Purkinje cell (primary cell): ENCODE data around the gene YWHAH. TPM values are rescaled to one million over a fixed set of nuclear protein-coding genes. Genes with fewer than 3 reads are reported as not detected.

Source experiments
- polyA plus RNA-seq: library from polyadenylated mRNA; unstranded; fragments of >200 nt; fragmentation: Nextera tagmentation; gene quantifications from 2 replicates; pipeline ENCODE4 v1.2.1, GENCODE V29; 2014

The YWHAH gene
- 3,631 and 4,487 TPM in 2 replicates for polyA plus RNA-seq

GRCh38 chr22:31943978-31944699 is at the start of gene YWHAH:
Gene YWHAH (plus strand): TSS chr22:31944535. CDS start chr22:31944734, 199 bp downstream.

Other genes starting within 250 kb of the YWHAH start
- 10.4 and 19.3 TPM in 2 replicates for gene PRR14L, start 194.4 kb upstream of the YWHAH start, polyA plus RNA-seq
- gene DEPDC5, start 190.5 kb upstream of the YWHAH start, polyA plus RNA-seq, result 23.1 and 40.7 TPM in 2 replicates
- gene SLC5A1, start 98.7 kb downstream of the YWHAH start, polyA plus RNA-seq, result 0.07 TPM in 1 of 2 replicates, not detected in the other
- gene C22orf42, start 214.8 kb downstream of the YWHAH start, polyA plus RNA-seq, result not detected in 2 replicates